ENCODE measurements around the gene C16orf92. TPM values are rescaled to one million over a fixed set of nuclear protein-coding genes. Genes with fewer than 3 reads are reported as not detected.
"Not testable (repeated sequence)": the region's sequence is repeated elsewhere in the genome, so short reads cannot be mapped to it uniquely, and the experiment has no call there.

The C16orf92 gene
- total RNA-seq, 1 donor from 2014 or later, result not detected

DNA sequence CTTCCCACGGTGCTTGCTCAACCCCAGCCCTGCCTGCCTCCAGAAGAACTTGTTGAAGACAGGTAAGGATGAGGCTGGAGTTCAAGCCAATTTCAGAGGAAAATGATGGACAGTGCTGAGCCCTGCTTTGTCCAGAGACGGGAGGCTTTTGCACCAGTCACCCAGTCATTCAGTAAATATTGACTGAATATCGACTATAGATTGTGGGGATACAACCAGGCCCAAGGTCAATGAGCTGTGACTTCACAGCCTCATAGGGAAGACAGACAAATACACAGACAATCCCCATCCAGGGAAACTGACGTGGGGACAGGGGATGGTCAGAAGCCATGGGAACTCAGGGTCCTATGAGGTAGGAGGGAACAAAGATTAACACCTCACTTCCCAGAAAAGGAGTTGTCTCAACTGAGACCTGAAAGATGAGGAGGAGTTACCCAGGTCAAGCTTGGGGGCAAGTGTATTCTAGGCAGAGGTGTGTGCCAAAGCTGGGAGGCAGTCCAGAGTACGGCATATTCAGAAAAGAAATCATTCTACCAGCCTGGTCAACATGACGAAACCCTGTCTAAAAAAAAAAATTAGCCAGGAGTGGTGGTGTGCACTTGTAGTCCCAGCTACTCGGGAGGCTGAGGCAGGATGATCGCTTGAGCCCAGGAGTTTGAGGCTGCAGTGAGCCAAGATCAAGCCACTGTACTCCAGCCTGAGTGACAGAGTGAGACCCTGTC lies 6.3 kb upstream of the C16orf92 start:
- peaks cover 7% of the 10 kb centered on the region for H3K27me3 Mint-ChIP-seq (ENCODE audit: low read depth)
- H3K27ac Mint-ChIP-seq (ENCODE audit: unreplicated experiment), result no peak overlapping the region
- H3K4me3 Mint-ChIP-seq (ENCODE audit: unreplicated experiment), result no peak overlapping the region
- TF ChIP-seq, protein P1, sequence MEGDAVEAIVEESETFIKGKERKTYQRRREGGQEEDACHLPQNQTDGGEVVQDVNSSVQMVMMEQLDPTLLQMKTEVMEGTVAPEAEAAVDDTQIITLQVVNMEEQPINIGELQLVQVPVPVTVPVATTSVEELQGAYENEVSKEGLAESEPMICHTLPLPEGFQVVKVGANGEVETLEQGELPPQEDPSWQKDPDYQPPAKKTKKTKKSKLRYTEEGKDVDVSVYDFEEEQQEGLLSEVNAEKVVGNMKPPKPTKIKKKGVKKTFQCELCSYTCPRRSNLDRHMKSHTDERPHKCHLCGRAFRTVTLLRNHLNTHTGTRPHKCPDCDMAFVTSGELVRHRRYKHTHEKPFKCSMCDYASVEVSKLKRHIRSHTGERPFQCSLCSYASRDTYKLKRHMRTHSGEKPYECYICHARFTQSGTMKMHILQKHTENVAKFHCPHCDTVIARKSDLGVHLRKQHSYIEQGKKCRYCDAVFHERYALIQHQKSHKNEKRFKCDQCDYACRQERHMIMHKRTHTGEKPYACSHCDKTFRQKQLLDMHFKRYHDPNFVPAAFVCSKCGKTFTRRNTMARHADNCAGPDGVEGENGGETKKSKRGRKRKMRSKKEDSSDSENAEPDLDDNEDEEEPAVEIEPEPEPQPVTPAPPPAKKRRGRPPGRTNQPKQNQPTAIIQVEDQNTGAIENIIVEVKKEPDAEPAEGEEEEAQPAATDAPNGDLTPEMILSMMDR (IDR thresholded peaks at IDR 0.05), result no peak
- DNase-seq (ENCODE audit: low spot score), result no peak
- no peaks in the 10 kb centered on the region for H3K36me3 Mint-ChIP-seq (ENCODE audit: low read depth)
- H3K9me3 Mint-ChIP-seq (ENCODE audit: low read depth), result no peaks in the 10 kb centered on the region
- H3K4me1 Mint-ChIP-seq (ENCODE audit: low read depth), result peaks cover 10% of the 10 kb centered on the region

GRCh38 chr16:30017277-30017656 lies 5.7 kb upstream of the C16orf92 start:
- TF ChIP-seq, protein P1 (IDR thresholded peaks at IDR 0.05), result no peak
- no peaks in the 10 kb centered on the region for H3K9me3 Mint-ChIP-seq (ENCODE audit: low read depth)
- H3K27ac Mint-ChIP-seq (ENCODE audit: unreplicated experiment), result no peak overlapping the region
- no peak for DNase-seq (ENCODE audit: low spot score)
- H3K4me3 Mint-ChIP-seq (ENCODE audit: unreplicated experiment), result no peak overlapping the region
- no peaks in the 10 kb centered on the region for H3K36me3 Mint-ChIP-seq (ENCODE audit: low read depth)
- H3K27me3 Mint-ChIP-seq (ENCODE audit: low read depth), result peaks cover 3% of the 10 kb centered on the region
- peaks cover 5% of the 10 kb centered on the region for H3K4me1 Mint-ChIP-seq (ENCODE audit: low read depth)

DNA sequence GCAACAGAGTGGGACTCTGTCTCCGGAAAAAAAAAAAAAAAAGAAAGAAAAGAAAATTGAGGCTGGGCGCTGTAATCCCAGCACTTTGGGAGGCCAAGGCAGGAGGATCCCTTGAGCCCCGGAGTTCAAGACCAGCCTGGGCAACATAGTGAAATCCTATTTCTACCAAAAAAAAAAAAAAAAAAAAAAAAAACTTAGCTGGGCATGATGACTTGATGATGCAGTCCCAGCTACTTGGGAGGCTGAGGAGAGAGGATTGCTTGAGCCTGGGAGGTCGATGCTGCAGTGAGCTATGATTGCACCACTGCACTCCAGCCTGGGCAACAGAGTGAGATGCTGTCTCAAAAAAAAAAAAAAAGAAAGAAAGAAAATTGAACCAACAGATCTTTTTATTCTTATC lies 5.1 kb upstream of the C16orf92 start:
- not testable (repeated sequence) for H3K27ac Mint-ChIP-seq (ENCODE audit: unreplicated experiment); H3K4me1 Mint-ChIP-seq (ENCODE audit: low read depth); H3K36me3 Mint-ChIP-seq (ENCODE audit: low read depth); H3K27me3 Mint-ChIP-seq (ENCODE audit: low read depth); H3K9me3 Mint-ChIP-seq (ENCODE audit: low read depth); DNase-seq (ENCODE audit: low spot score); H3K4me3 Mint-ChIP-seq (ENCODE audit: unreplicated experiment)

- no peak overlapping the region for H3K4me3 Mint-ChIP-seq (ENCODE audit: unreplicated experiment)
- no peak for DNase-seq (ENCODE audit: low spot score)
- no peak overlapping the region for H3K27ac Mint-ChIP-seq (ENCODE audit: unreplicated experiment)
- H3K27me3 Mint-ChIP-seq (ENCODE audit: low read depth), result peaks cover 3% of the 10 kb centered on the region
- TF ChIP-seq, protein P1 (IDR thresholded peaks at IDR 0.05), result no peak
- no peaks in the 10 kb centered on the region for H3K9me3 Mint-ChIP-seq (ENCODE audit: low read depth)
- peaks cover 5% of the 10 kb centered on the region for H3K4me1 Mint-ChIP-seq (ENCODE audit: low read depth)
- no peaks in the 10 kb centered on the region for H3K36me3 Mint-ChIP-seq (ENCODE audit: low read depth)
These were observed 4.3 kb upstream of the C16orf92 start for GRCh38 chr16:30018731-30019158.

- Mint-ChIP-seq H3K27ac (ENCODE audit: unreplicated experiment) (no peak overlapping the region), H3K36me3 (ENCODE audit: low read depth) (no peaks in the 10 kb centered on the region), H3K4me1 (ENCODE audit: low read depth) (peaks cover 5% of the 10 kb centered on the region), H3K4me3 (ENCODE audit: unreplicated experiment) (no peak overlapping the region), H3K27me3 (ENCODE audit: low read depth) (peaks cover 20% of the 10 kb centered on the region), H3K9me3 (ENCODE audit: low read depth) (no peaks in the 10 kb centered on the region)
- TF ChIP-seq, protein P1 (IDR thresholded peaks at IDR 0.05), result no peak
- no peak for DNase-seq (ENCODE audit: low spot score)
These were observed 588 bp downstream of the C16orf92 start for GRCh38 chr16:30023586-30023985.

DNA sequence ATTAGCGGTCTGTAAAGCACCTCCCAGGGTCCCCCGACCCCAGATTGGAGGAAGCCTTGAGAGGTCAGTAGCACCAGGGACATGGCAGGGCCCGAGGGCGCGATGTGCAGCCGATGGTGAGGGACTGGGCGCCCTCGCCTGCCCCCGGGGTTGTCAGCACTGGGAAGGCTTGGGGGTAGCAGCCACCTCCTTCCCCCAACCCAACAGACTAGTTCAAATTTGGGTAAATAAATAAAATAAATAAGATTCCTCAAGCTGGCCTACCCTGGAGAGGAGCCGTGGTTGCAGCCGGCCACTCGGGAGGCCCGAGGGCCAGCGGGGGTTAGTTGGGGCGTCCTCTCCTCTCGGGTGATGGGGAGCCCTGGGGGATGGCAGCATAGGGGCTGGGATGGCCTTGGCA lies 1.5 kb downstream of the C16orf92 start:
- H3K36me3 Mint-ChIP-seq (ENCODE audit: low read depth), result no peaks in the 10 kb centered on the region
- TF ChIP-seq, protein P1 (IDR thresholded peaks at IDR 0.05), result no peak
- DNase-seq (ENCODE audit: low spot score), result no peak
- no peak overlapping the region for H3K4me3 Mint-ChIP-seq (ENCODE audit: unreplicated experiment)
- H3K4me1 Mint-ChIP-seq (ENCODE audit: low read depth), result peaks cover 5% of the 10 kb centered on the region
- no peak overlapping the region for H3K27ac Mint-ChIP-seq (ENCODE audit: unreplicated experiment)
- H3K9me3 Mint-ChIP-seq (ENCODE audit: low read depth), result no peaks in the 10 kb centered on the region
- H3K27me3 Mint-ChIP-seq (ENCODE audit: low read depth), result peaks cover 24% of the 10 kb centered on the region

Data from chondrocyte (in vitro differentiated cells).